Stimulated activated CD8-positive, alpha-beta memory T cell treated with anti-CD3 and anti-CD28 coated beads, Interleukin-7, amount 100 ng/mL, for 48 hours (primary cell): ENCODE measurements around the gene GALNT13.

Source experiments
- DNase-seq, 2 donors: peaks; one replicate each; pipeline ENCODE4 v3.0.0-alpha.2; 2020; ENCODE audit warnings: low read depth in 1 of 2; ENCODE audit errors: extremely low read depth in 1 of 2

GALNT13 gene

GRCh38 chr2:154394600-154394999 lies 522.9 kb downstream of the GALNT13 start:
- no peak for DNase-seq

- no peak for DNase-seq
Measured at GRCh38 chr2:154400563-154401290, 529.0 kb downstream of the GALNT13 start.

- DNase-seq: no peak
Measured at GRCh38 chr2:154402213-154402612, 530.5 kb downstream of the GALNT13 start.

- no peak for DNase-seq
Measured at GRCh38 chr2:154403242-154403790, 531.6 kb downstream of the GALNT13 start.

- no peak for DNase-seq
Measured at GRCh38 chr2:154408786-154409185, 537.1 kb downstream of the GALNT13 start.

GRCh38 chr2:154422251-154422650 lies 550.5 kb downstream of the GALNT13 start:
- no peak for DNase-seq

- DNase-seq: no peak
Measured at GRCh38 chr2:154425994-154426393, 554.3 kb downstream of the GALNT13 start.

- DNase-seq: no peak
Measured at GRCh38 chr2:154427453-154427852, 555.7 kb downstream of the GALNT13 start.

GRCh38 chr2:154428022-154428421 lies 556.3 kb downstream of the GALNT13 start:
- no peak for DNase-seq

GRCh38 chr2:154433010-154433409 lies 561.3 kb downstream of the GALNT13 start:
- no peak for DNase-seq

GRCh38 chr2:154437104-154437503 lies 565.4 kb downstream of the GALNT13 start:
- DNase-seq: no peak

- no peak for DNase-seq
Measured at GRCh38 chr2:154439156-154439555, 567.4 kb downstream of the GALNT13 start.

GRCh38 chr2:154443919-154444318 lies 572.2 kb downstream of the GALNT13 start:
- no peak for DNase-seq

- DNase-seq: no peak
Measured at GRCh38 chr2:154446324-154446723, 574.6 kb downstream of the GALNT13 start.

- no peak for DNase-seq
Measured at GRCh38 chr2:154447727-154448418, 576.2 kb downstream of the GALNT13 start.

- no peak for DNase-seq
Measured at GRCh38 chr2:154449951-154450658, 578.4 kb downstream of the GALNT13 start.

GRCh38 chr2:154452471-154452870 lies 580.7 kb downstream of the GALNT13 start:
- no peak for DNase-seq

GRCh38 chr2:154452906-154453493 lies 581.3 kb downstream of the GALNT13 start:
- DNase-seq: no peak

GRCh38 chr2:154455166-154455565 lies 583.4 kb downstream of the GALNT13 start:
- DNase-seq: no peak

- no peak for DNase-seq
Measured at GRCh38 chr2:154455866-154456265, 584.1 kb downstream of the GALNT13 start.

- no peak for DNase-seq
Measured at GRCh38 chr2:154457286-154457685, 585.6 kb downstream of the GALNT13 start.
